Liver (tissue), 9 donors: ENCODE data around the gene CUX1. TPM values are rescaled to one million over a fixed set of nuclear protein-coding genes. Genes with fewer than 3 reads are reported as not detected.

Experiments used
- DNase-seq: peaks from one replicate; pipeline ENCODE4 v3.0.0-alpha.2; 2017; ENCODE audit warnings: low spot score
- H3K27ac ChIP-seq, 2 donors: one replicate each; pipeline ENCODE4 v1.7.0; 2013; ENCODE audit warnings: inconsistent platforms in 2 of 2, low read length in 2 of 2, control low read depth in 1 of 2, low read depth in 1 of 2, mild to moderate bottlenecking in 1 of 2
- H3K27me3 ChIP-seq, 4 donors: one replicate each; pipeline versions ENCODE4 v1.6.1 to v1.7.0; 2013; ENCODE audit warnings: low read length in 3 of 4, inconsistent platforms in 1 of 4, mild to moderate bottlenecking in 1 of 4, moderate library complexity in 1 of 4; ENCODE audit not compliant: control insufficient read depth in 4 of 4, insufficient read depth in 4 of 4
- H3K36me3 ChIP-seq, 4 donors: one replicate each; pipeline versions ENCODE4 v1.6.1 to v1.7.0; 2013; ENCODE audit warnings: low read length in 3 of 4, mild to moderate bottlenecking in 3 of 4, low read depth in 1 of 4, moderate library complexity in 1 of 4; ENCODE audit not compliant: control insufficient read depth in 4 of 4, insufficient read depth in 3 of 4
- H3K4me1 ChIP-seq, 4 donors: one replicate each; pipeline versions ENCODE4 v1.6.1 to v1.7.0; 2013; ENCODE audit warnings: low read length in 3 of 4, mild to moderate bottlenecking in 3 of 4, moderate library complexity in 1 of 4; ENCODE audit not compliant: control insufficient read depth in 4 of 4, insufficient read depth in 4 of 4
- H3K4me3 ChIP-seq, 3 donors: one replicate each; pipeline versions ENCODE4 v1.6.1 to v1.7.0; 2013; ENCODE audit warnings: low read length in 3 of 3, control low read depth in 1 of 3, low read depth in 1 of 3, mild to moderate bottlenecking in 1 of 3
- H3K9ac ChIP-seq, 2 donors: one replicate each; pipeline ENCODE4 v1.7.0; 2013; ENCODE audit warnings: low read length in 2 of 2, mild to moderate bottlenecking in 2 of 2, moderate library complexity in 2 of 2, control low read depth in 1 of 2, low read depth in 1 of 2
- H3K9me3 ChIP-seq, 4 donors: one replicate each; pipeline versions ENCODE4 v1.6.1 to v1.7.0; 2013; ENCODE audit warnings: low read length in 3 of 4; ENCODE audit not compliant: control insufficient read depth in 4 of 4
- EGR1 ChIP-seq, 2 donors: IDR thresholded peaks; 2 replicates each; pipeline ENCODE4 v1.6.1; 2016 to 2018; ENCODE audit warnings: antibody characterized with exemption in 2 of 2, low read depth in 2 of 2
- GABPA ChIP-seq, 2 donors: IDR thresholded peaks in 1 of 2; conservative IDR thresholded peaks in 1 of 2; 2 replicates each; pipeline ENCODE4 v1.6.1; 2016; ENCODE audit warnings: antibody characterized with exemption in 2 of 2, mild to moderate bottlenecking in 1 of 2, moderate library complexity in 1 of 2
- HNF4A ChIP-seq, 2 donors: conservative IDR thresholded peaks; 2 replicates each; pipeline ENCODE4 v1.6.1; 2016; ENCODE audit warnings: antibody characterized with exemption in 2 of 2, mild to moderate bottlenecking in 2 of 2
- HNF4G ChIP-seq: IDR thresholded peaks from 2 replicates; pipeline ENCODE4 v1.6.1; 2016; ENCODE audit warnings: antibody characterized with exemption
- JUND ChIP-seq, 2 donors: IDR thresholded peaks; 2 replicates each; pipeline ENCODE4 v1.6.1; 2016; ENCODE audit warnings: antibody characterized with exemption in 2 of 2
- NR2F2 ChIP-seq: IDR thresholded peaks from 2 replicates; pipeline ENCODE4 v1.6.1; 2016; ENCODE audit warnings: antibody characterized with exemption
- RAD21 ChIP-seq, 2 donors: IDR thresholded peaks; 2 replicates each; pipeline ENCODE4 v1.6.1; 2016; ENCODE audit warnings: antibody characterized with exemption in 2 of 2, mild to moderate bottlenecking in 2 of 2
- RXRA ChIP-seq, 2 donors: IDR thresholded peaks; 2 replicates each; pipeline ENCODE4 v1.6.1; 2017 to 2018; ENCODE audit warnings: antibody characterized with exemption in 2 of 2, mild to moderate bottlenecking in 1 of 2
- SP1 ChIP-seq: IDR thresholded peaks from 2 replicates; pipeline ENCODE4 v1.6.1; 2018; ENCODE audit warnings: antibody characterized with exemption, mild to moderate bottlenecking
- YY1 ChIP-seq: IDR thresholded peaks from 2 replicates; pipeline ENCODE4 v1.6.1; 2016; ENCODE audit warnings: antibody characterized with exemption, mild to moderate bottlenecking
- WGBS: extraction: QIAGEN DNeasy Blood & Tissue Kit; methylation state at CpG from one replicate; pipeline ENCODE4 v1.1.7; 2013; 5-methylcytosine and 5-hydroxymethylcytosine counted together
- polyA plus RNA-seq, 2 donors: library from polyadenylated mRNA; stranded (reverse) in 1 of 2; unstranded in 1 of 2; fragments of 200-250 nt in 1 of 2; fragments of >200 nt in 1 of 2; fragmentation: Nextera tagmentation in 1 of 2; extraction: Ambion mirVana in 1 of 2; gene quantifications; one replicate each; pipeline versions ENCODE4 v1.2.1 to v1.2.3, GENCODE V29; 2013 to 2015
- total RNA-seq, 2 donors: library from RNA; depleted of rRNA; stranded (reverse); fragments of >200 nt; gene quantifications; one replicate each; pipeline ENCODE4 v1.2.3, GENCODE V29; 2014
- TF ChIP-seq, protein P1 (sequence below): IDR thresholded peaks from 2 replicates; pipeline ENCODE4 v1.6.1; 2016; ENCODE audit warnings: antibody characterized with exemption
- TF ChIP-seq, protein P2 (sequence below): IDR thresholded peaks from 2 replicates; pipeline ENCODE4 v1.6.1; 2016; ENCODE audit warnings: antibody characterized with exemption
- TF ChIP-seq, protein P3 (sequence below): IDR thresholded peaks from 2 replicates; pipeline ENCODE4 v1.6.1; 2016; ENCODE audit warnings: antibody characterized with exemption
- TF ChIP-seq, protein P4 (sequence below): IDR thresholded peaks from 2 replicates; pipeline ENCODE4 v1.6.1; 2016; ENCODE audit warnings: antibody characterized with exemption, mild to moderate bottlenecking
- TF ChIP-seq, protein P5 (sequence below): fragments of 150-350 bp; IDR thresholded peaks from 2 replicates; pipeline ENCODE4 v1.5.1; 2017; ENCODE audit warnings: improper control_type of control experiment, low read depth, low read length; ENCODE audit not compliant: missing input control
- donor health status: healthy.
- donor health status: healthy.
- donor health status: healthy.
- donor health status: healthy.
- donor health status: healthy.

The CUX1 gene
- total and polyA plus RNA-seq, 4 donors = 18.6 to 40.6 (median 21.4) TPM

DNA sequence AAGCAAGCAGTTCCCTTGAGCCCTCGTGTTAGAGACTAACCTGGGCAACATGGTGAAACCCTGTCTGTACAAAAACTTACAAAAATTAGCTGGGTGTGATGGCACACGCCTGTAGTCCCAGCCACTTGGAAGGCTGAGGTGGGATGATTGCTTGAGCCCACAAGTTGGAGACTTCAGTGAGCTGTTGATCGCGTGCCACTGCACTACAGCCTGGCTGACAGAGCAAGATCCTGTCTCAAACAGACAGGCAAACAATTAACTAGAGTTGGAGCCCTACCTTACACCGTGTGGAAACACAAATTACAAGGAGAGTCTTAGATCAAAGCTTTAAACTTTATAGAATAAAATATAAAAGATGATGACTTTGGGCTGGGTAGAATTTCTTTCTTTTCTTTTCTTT lies 219.5 kb downstream of the CUX1 start (continued):
- TF ChIP-seq, protein P1, sequence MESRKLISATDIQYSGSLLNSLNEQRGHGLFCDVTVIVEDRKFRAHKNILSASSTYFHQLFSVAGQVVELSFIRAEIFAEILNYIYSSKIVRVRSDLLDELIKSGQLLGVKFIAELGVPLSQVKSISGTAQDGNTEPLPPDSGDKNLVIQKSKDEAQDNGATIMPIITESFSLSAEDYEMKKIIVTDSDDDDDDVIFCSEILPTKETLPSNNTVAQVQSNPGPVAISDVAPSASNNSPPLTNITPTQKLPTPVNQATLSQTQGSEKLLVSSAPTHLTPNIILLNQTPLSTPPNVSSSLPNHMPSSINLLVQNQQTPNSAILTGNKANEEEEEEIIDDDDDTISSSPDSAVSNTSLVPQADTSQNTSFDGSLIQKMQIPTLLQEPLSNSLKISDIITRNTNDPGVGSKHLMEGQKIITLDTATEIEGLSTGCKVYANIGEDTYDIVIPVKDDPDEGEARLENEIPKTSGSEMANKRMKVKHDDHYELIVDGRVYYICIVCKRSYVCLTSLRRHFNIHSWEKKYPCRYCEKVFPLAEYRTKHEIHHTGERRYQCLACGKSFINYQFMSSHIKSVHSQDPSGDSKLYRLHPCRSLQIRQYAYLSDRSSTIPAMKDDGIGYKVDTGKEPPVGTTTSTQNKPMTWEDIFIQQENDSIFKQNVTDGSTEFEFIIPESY = no peak

DNA sequence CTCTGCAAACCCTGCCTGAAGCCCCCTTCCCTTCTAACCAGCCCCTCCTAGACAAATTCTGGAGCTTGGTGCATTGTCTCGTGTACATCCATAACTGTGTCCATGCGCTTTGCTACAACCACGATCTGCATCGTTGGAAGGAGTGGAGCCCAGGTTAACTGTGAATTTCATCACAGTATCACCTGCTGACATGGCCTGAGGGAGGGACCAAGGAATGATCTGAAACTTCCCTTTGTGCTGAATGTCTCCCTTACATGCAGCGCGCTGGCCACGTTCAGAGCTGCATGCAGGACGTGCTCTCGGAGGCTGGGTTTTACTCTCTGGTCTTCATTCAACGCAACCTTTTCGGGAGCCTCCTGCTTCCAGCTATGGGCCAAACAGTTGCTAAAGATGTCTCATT lies 222.3 kb downstream of the CUX1 start:
- H3K27me3 ChIP-seq = no peaks in the 10 kb centered on the region
- WGBS = 97% methylated on average over 11 of the region's 11 CpGs
- no peak overlapping the region for H3K4me3 ChIP-seq
- H3K9ac ChIP-seq = no peak overlapping the region
- H3K9me3 ChIP-seq = no peaks in the 10 kb centered on the region
- H3K27ac ChIP-seq = no peak overlapping the region
- H3K36me3 ChIP-seq = no peaks in the 10 kb centered on the region
- no peaks in the 10 kb centered on the region for H3K4me1 ChIP-seq
- TF ChIP-seq GABPA (IDR thresholded peaks at IDR 0.05 in 1 of 2, conservative IDR thresholded peaks at IDR 0.05 in 1 of 2) (no peak), NR2F2 (no peak), SP1 (no peak), RAD21 (IDR thresholded peaks at IDR 0.05) (no peak), JUND (IDR thresholded peaks at IDR 0.05) (no peak), HNF4G (no peak), RXRA (IDR thresholded peaks at IDR 0.05) (no peak), HNF4A (conservative IDR thresholded peaks at IDR 0.05) (no peak), YY1 (no peak), EGR1 (IDR thresholded peaks at IDR 0.05; ENCODE audit: low read depth in 2 of 2) (no peak)
- TF ChIP-seq, protein P2, sequence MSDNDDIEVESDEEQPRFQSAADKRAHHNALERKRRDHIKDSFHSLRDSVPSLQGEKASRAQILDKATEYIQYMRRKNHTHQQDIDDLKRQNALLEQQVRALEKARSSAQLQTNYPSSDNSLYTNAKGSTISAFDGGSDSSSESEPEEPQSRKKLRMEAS = no peak
- TF ChIP-seq, protein P3, sequence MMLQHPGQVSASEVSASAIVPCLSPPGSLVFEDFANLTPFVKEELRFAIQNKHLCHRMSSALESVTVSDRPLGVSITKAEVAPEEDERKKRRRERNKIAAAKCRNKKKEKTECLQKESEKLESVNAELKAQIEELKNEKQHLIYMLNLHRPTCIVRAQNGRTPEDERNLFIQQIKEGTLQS = no peak
- TF ChIP-seq, protein P1 = no peak
- TF ChIP-seq, protein P4, sequence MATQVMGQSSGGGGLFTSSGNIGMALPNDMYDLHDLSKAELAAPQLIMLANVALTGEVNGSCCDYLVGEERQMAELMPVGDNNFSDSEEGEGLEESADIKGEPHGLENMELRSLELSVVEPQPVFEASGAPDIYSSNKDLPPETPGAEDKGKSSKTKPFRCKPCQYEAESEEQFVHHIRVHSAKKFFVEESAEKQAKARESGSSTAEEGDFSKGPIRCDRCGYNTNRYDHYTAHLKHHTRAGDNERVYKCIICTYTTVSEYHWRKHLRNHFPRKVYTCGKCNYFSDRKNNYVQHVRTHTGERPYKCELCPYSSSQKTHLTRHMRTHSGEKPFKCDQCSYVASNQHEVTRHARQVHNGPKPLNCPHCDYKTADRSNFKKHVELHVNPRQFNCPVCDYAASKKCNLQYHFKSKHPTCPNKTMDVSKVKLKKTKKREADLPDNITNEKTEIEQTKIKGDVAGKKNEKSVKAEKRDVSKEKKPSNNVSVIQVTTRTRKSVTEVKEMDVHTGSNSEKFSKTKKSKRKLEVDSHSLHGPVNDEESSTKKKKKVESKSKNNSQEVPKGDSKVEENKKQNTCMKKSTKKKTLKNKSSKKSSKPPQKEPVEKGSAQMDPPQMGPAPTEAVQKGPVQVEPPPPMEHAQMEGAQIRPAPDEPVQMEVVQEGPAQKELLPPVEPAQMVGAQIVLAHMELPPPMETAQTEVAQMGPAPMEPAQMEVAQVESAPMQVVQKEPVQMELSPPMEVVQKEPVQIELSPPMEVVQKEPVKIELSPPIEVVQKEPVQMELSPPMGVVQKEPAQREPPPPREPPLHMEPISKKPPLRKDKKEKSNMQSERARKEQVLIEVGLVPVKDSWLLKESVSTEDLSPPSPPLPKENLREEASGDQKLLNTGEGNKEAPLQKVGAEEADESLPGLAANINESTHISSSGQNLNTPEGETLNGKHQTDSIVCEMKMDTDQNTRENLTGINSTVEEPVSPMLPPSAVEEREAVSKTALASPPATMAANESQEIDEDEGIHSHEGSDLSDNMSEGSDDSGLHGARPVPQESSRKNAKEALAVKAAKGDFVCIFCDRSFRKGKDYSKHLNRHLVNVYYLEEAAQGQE = no peak
- TF ChIP-seq, protein P5, sequence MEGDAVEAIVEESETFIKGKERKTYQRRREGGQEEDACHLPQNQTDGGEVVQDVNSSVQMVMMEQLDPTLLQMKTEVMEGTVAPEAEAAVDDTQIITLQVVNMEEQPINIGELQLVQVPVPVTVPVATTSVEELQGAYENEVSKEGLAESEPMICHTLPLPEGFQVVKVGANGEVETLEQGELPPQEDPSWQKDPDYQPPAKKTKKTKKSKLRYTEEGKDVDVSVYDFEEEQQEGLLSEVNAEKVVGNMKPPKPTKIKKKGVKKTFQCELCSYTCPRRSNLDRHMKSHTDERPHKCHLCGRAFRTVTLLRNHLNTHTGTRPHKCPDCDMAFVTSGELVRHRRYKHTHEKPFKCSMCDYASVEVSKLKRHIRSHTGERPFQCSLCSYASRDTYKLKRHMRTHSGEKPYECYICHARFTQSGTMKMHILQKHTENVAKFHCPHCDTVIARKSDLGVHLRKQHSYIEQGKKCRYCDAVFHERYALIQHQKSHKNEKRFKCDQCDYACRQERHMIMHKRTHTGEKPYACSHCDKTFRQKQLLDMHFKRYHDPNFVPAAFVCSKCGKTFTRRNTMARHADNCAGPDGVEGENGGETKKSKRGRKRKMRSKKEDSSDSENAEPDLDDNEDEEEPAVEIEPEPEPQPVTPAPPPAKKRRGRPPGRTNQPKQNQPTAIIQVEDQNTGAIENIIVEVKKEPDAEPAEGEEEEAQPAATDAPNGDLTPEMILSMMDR = no peak
- no peak for DNase-seq
